Parathyroid adenoma (tissue), 2 donors: ENCODE data around the gene KIF17.

Experiments used
- H2AFZ ChIP-seq: fragments of 300-600 bp; sonication (generic); one replicate; pipeline ENCODE4 v1.7.0; 2017; ENCODE audit warnings: antibody characterized with exemption, mild to moderate bottlenecking
- H3K27ac ChIP-seq: fragments of 300-600 bp; sonication (generic); one replicate; pipeline ENCODE4 v1.7.0; 2017
- H3K27me3 ChIP-seq: fragments of 300-600 bp; sonication (generic); one replicate; pipeline ENCODE4 v1.7.0; 2017; ENCODE audit warnings: low read length; ENCODE audit not compliant: control insufficient read depth, insufficient read depth
- H3K36me3 ChIP-seq: fragments of 300-600 bp; sonication (generic); one replicate; pipeline ENCODE4 v1.7.0; 2017; ENCODE audit warnings: low read length; ENCODE audit not compliant: control insufficient read depth, insufficient read depth
- H3K4me1 ChIP-seq: fragments of 300-600 bp; sonication (generic); one replicate; pipeline ENCODE4 v1.7.0; 2017; ENCODE audit warnings: control low read depth
- H3K4me2 ChIP-seq: fragments of 300-600 bp; sonication (generic); one replicate; pipeline ENCODE4 v1.7.0; 2017; ENCODE audit warnings: low read length
- H3K4me3 ChIP-seq: fragments of 300-600 bp; sonication (generic); one replicate; pipeline ENCODE4 v1.7.0; 2017; ENCODE audit warnings: low read depth, low read length
- H3K79me2 ChIP-seq: fragments of 300-600 bp; sonication (generic); one replicate; pipeline ENCODE4 v1.7.0; 2017; ENCODE audit warnings: control low read depth
- H3K9ac ChIP-seq: fragments of 300-600 bp; sonication (generic); one replicate; pipeline ENCODE4 v1.7.0; 2017; ENCODE audit warnings: mild to moderate bottlenecking
- H3K9me3 ChIP-seq: fragments of 300-600 bp; sonication (generic); one replicate; pipeline ENCODE4 v1.7.0; 2017; ENCODE audit warnings: low read length; ENCODE audit not compliant: control insufficient read depth
- CTCF ChIP-seq: fragments of 300-600 bp; sonication (generic); IDR thresholded peaks from one replicate; pipeline ENCODE4 v1.7.0; 2017; ENCODE audit warnings: antibody characterized with exemption, mild to moderate bottlenecking
- donor health status: primary hyperparathyroidism.

KIF17 gene

DNA sequence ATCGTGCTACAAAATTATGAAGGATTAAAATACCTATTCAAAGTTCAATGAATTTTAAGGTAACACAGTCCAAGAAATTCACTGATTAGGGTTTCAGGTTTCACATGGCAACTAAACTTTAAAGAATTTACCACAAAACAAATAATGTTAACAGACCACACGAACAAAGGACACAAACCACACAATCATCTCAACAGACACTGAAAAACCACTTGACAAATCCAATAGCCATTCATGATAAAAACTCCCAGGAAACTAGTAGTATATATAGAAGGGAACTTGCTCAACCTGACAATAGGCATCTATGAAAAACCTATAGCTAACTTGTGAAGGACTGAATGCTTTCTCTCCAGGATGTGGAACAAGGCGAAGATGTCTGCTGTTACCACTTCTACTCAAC lies 35.8 kb upstream of the KIF17 start:
- H2AFZ ChIP-seq = no peak overlapping the region
- H3K79me2 ChIP-seq = no peaks in the 10 kb centered on the region
- no peaks in the 10 kb centered on the region for H3K36me3 ChIP-seq
- no peak overlapping the region for H3K4me2 ChIP-seq
- no peaks in the 10 kb centered on the region for H3K9me3 ChIP-seq
- H3K27me3 ChIP-seq = no peaks in the 10 kb centered on the region
- H3K4me3 ChIP-seq = no peak overlapping the region
- H3K9ac ChIP-seq = no peak overlapping the region
- no peak for TF ChIP-seq CTCF
- H3K27ac ChIP-seq = no peak overlapping the region
- no peaks in the 10 kb centered on the region for H3K4me1 ChIP-seq

GRCh38 chr1:20751462-20751990 lies 33.7 kb upstream of the KIF17 start:
- H3K4me1 ChIP-seq = no peaks in the 10 kb centered on the region
- no peaks in the 10 kb centered on the region for H3K79me2 ChIP-seq
- no peaks in the 10 kb centered on the region for H3K9me3 ChIP-seq
- no peak for TF ChIP-seq CTCF
- H3K27ac ChIP-seq = no peak overlapping the region
- H3K27me3 ChIP-seq = no peaks in the 10 kb centered on the region
- no peak overlapping the region for H3K4me3 ChIP-seq
- H2AFZ ChIP-seq = no peak overlapping the region
- H3K9ac ChIP-seq = no peak overlapping the region
- no peak overlapping the region for H3K4me2 ChIP-seq
- H3K36me3 ChIP-seq = no peaks in the 10 kb centered on the region

GRCh38 chr1:20742671-20743070 lies 24.9 kb upstream of the KIF17 start:
- Histone ChIP-seq H3K4me3 (no peak overlapping the region), H3K9me3 (no peaks in the 10 kb centered on the region), H3K4me2 (no peak overlapping the region), H3K36me3 (no peaks in the 10 kb centered on the region), H3K4me1 (no peaks in the 10 kb centered on the region), H3K79me2 (no peaks in the 10 kb centered on the region), H3K27me3 (no peaks in the 10 kb centered on the region), H3K27ac (no peak overlapping the region), H3K9ac (no peak overlapping the region), H2AFZ (no peak overlapping the region)
- TF ChIP-seq CTCF = no peak

GRCh38 chr1:20740781-20741180 lies 23.0 kb upstream of the KIF17 start:
- H3K27ac ChIP-seq = no peak overlapping the region
- no peak overlapping the region for H2AFZ ChIP-seq
- no peaks in the 10 kb centered on the region for H3K9me3 ChIP-seq
- H3K27me3 ChIP-seq = no peaks in the 10 kb centered on the region
- H3K9ac ChIP-seq = no peak overlapping the region
- TF ChIP-seq CTCF = no peak
- H3K4me1 ChIP-seq = no peaks in the 10 kb centered on the region
- no peak overlapping the region for H3K4me2 ChIP-seq
- H3K36me3 ChIP-seq = no peaks in the 10 kb centered on the region
- H3K4me3 ChIP-seq = no peak overlapping the region
- H3K79me2 ChIP-seq = no peaks in the 10 kb centered on the region

DNA sequence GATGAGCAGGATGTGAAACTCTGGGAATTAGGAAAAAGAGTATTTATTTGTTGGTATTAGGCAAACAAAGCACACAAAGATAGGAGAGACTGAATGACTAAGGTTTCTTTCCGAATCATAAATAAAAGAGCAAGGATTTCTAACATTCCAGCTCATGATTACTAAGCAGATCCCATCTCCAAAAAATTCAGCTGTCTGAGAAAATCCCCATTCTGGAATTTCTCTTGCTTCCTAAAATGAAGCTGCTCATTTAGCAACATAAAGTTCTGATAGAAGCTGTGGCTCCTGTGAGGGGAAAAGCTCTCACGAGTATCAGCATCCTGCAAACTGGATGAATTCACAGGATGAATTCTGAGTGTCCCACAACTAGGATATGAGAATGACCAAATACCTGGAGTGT lies 21.4 kb upstream of the KIF17 start:
- H3K27ac ChIP-seq = no peak overlapping the region
- no peak for TF ChIP-seq CTCF
- no peak overlapping the region for H2AFZ ChIP-seq
- H3K27me3 ChIP-seq = no peaks in the 10 kb centered on the region
- H3K4me1 ChIP-seq = no peaks in the 10 kb centered on the region
- no peak overlapping the region for H3K4me3 ChIP-seq
- H3K36me3 ChIP-seq = no peaks in the 10 kb centered on the region
- H3K9ac ChIP-seq = no peak overlapping the region
- H3K4me2 ChIP-seq = no peak overlapping the region
- H3K79me2 ChIP-seq = no peaks in the 10 kb centered on the region
- H3K9me3 ChIP-seq = no peaks in the 10 kb centered on the region
